ENCODE measurements around the gene CCM2.
A peak's percentile ranks its signal among the peaks of the same experiment; 100 is the strongest.

The CCM2 gene

GRCh38 chr7:44976746-44977196 is 23.2 kb upstream of the CCM2 start:
- Histone ChIP-seq H3K27ac (ENCODE audit: low read depth, low read length) (no peak overlapping the region), H3K79me2 (ENCODE audit: control insufficient read depth, insufficient read depth, low read length, unreplicated experiment) (no peaks in the 10 kb centered on the region), H2AFZ (ENCODE audit: low read length, unreplicated experiment) (no peak overlapping the region), H3K27me3 (ENCODE audit: insufficient read depth, low read length) (no peaks in the 10 kb centered on the region), H3K4me3 (ENCODE audit: low read depth, low read length) (no peak overlapping the region), H3K4me1 (ENCODE audit: control insufficient read depth, insufficient read depth, low read length, unreplicated experiment) (peaks cover 19% of the 10 kb centered on the region), H3K36me3 (ENCODE audit: insufficient read depth, low read length) (no peaks in the 10 kb centered on the region)

GRCh38 chr7:44977304-44977958 is 22.6 kb upstream of the CCM2 start:
- Histone ChIP-seq H3K79me2 (ENCODE audit: control insufficient read depth, insufficient read depth, low read length, unreplicated experiment) (no peaks in the 10 kb centered on the region), H2AFZ (ENCODE audit: low read length, unreplicated experiment) (no peak overlapping the region), H3K27ac (ENCODE audit: low read depth, low read length) (no peak overlapping the region), H3K4me1 (ENCODE audit: control insufficient read depth, insufficient read depth, low read length, unreplicated experiment) (peaks cover 19% of the 10 kb centered on the region), H3K4me3 (ENCODE audit: low read depth, low read length) (no peak overlapping the region), H3K36me3 (ENCODE audit: insufficient read depth, low read length) (peaks cover under 1% of the 10 kb centered on the region; the same call in 1 of the 2 replicates), H3K27me3 (ENCODE audit: insufficient read depth, low read length) (no peaks in the 10 kb centered on the region)

DNA sequence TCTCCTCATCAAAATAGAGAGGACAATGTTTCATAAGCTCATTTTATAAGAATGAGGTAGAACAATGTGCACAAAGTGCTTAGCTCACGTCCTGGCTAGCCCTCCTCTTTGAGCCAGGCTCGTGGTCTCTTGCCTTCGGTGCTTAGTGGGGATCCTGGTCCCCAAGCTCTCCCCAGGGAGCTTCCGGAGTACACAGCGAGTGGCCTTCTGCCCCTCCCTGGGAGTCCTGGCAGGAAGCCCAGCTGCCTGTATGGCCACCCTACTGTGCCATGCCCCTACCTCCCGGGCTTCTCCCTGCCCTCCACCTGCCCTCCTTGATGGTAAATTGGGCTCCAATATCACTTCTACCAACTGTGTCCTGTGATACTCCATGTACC is 22.1 kb upstream of the CCM2 start:
- no peak overlapping the region for H3K4me3 ChIP-seq (ENCODE audit: low read depth, low read length)
- no peak overlapping the region for H2AFZ ChIP-seq (ENCODE audit: low read length, unreplicated experiment)
- no peak overlapping the region for H3K27ac ChIP-seq (ENCODE audit: low read depth, low read length)
- peaks cover 4% of the 10 kb centered on the region; the same call in 1 of the 2 replicates for H3K36me3 ChIP-seq (ENCODE audit: insufficient read depth, low read length)
- H3K4me1 ChIP-seq (ENCODE audit: control insufficient read depth, insufficient read depth, low read length, unreplicated experiment): peaks cover 19% of the 10 kb centered on the region
- H3K27me3 ChIP-seq (ENCODE audit: insufficient read depth, low read length): no peaks in the 10 kb centered on the region
- H3K79me2 ChIP-seq (ENCODE audit: control insufficient read depth, insufficient read depth, low read length, unreplicated experiment): no peaks in the 10 kb centered on the region

DNA sequence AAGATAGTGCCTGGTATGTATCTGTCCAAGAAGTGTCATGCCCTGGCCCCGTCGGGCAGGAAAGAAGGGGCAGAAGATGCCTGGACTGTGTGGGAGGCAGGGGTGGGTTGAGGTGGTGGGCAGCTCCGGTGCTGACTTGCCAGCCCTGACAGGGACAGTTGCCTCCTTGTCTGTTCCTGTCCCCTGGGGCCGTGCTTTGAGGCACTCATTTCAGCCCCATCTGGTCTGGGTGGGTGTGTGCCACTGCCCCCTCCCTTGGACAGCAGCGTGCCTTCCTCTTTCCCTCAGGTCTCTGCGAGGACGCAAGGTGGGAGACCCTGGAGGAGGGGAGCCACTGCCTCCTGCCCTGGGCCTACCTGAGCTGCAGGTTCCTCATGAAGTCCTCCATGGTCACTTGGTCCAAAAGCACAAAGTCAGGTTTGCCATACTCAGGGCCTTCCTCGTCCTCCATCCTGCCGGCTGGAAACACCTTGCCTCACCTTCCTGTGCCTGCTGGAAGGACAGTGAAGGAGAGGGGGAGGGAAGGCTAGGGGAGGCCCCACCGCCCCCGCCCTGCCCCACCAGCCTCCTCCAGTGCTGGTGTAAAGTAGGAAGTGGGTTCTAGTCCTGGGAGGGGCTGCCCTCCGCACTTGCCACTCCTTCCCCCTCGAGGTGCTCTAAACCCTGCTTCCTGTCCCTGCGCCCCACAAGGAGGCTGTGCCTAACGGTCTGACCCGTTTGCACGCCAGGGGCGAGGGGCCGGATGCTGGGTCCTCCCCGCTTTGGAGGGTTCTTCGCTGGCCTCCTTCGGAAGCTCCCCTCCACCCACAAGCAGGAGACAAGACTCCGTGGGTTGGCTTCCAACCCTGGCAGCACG is 21.3 kb upstream of the CCM2 start, which contains the start of gene MYO1G:
Gene MYO1G (minus strand): TSS at position 505 of the 856 bp plus-strand sequence. CDS start 54 bp downstream, at position 451.
- Histone ChIP-seq H3K27ac (ENCODE audit: low read depth, low read length) (peak within 1 kb of the TSS; percentile 75), H3K36me3 (ENCODE audit: insufficient read depth, low read length) (peaks cover 9% of the 10 kb centered on the region; the same call in 1 of the 2 replicates)

GRCh38 chr7:44979481-44980392 is 20.3 kb upstream of the CCM2 start:
- peak overlapping the region; percentile 75 for H3K27ac ChIP-seq (ENCODE audit: low read depth, low read length)
- H2AFZ ChIP-seq (ENCODE audit: low read length, unreplicated experiment): no peak overlapping the region
- H3K36me3 ChIP-seq (ENCODE audit: insufficient read depth, low read length): peaks cover 19% of the 10 kb centered on the region
- no peaks in the 10 kb centered on the region for H3K27me3 ChIP-seq (ENCODE audit: insufficient read depth, low read length)
- no peak overlapping the region for H3K4me3 ChIP-seq (ENCODE audit: low read depth, low read length)
- H3K4me1 ChIP-seq (ENCODE audit: control insufficient read depth, insufficient read depth, low read length, unreplicated experiment): peaks cover 37% of the 10 kb centered on the region
- H3K79me2 ChIP-seq (ENCODE audit: control insufficient read depth, insufficient read depth, low read length, unreplicated experiment): peaks cover 16% of the 10 kb centered on the region

More for the DNA sequence above, 21.3 kb upstream of the CCM2 start, which contains the start of gene MYO1G:
- Histone ChIP-seq H3K79me2 (ENCODE audit: control insufficient read depth, insufficient read depth, low read length, unreplicated experiment) (peaks cover 6% of the 10 kb centered on the region), H3K4me1 (ENCODE audit: control insufficient read depth, insufficient read depth, low read length, unreplicated experiment) (peaks cover 27% of the 10 kb centered on the region), H3K4me3 (ENCODE audit: low read depth, low read length) (no peak within 1 kb of the TSS), H2AFZ (ENCODE audit: low read length, unreplicated experiment) (no peak within 1 kb of the TSS), H3K27me3 (ENCODE audit: insufficient read depth, low read length) (no peaks in the 10 kb centered on the region)

GRCh38 chr7:44980393-44981034 is 19.5 kb upstream of the CCM2 start:
- H3K36me3 ChIP-seq (ENCODE audit: insufficient read depth, low read length): peaks cover 26% of the 10 kb centered on the region
- H3K27me3 ChIP-seq (ENCODE audit: insufficient read depth, low read length): no peaks in the 10 kb centered on the region
- H3K79me2 ChIP-seq (ENCODE audit: control insufficient read depth, insufficient read depth, low read length, unreplicated experiment): peaks cover 23% of the 10 kb centered on the region
- H3K4me1 ChIP-seq (ENCODE audit: control insufficient read depth, insufficient read depth, low read length, unreplicated experiment): peaks cover 43% of the 10 kb centered on the region
- no peak overlapping the region for H2AFZ ChIP-seq (ENCODE audit: low read length, unreplicated experiment)
- H3K4me3 ChIP-seq (ENCODE audit: low read depth, low read length): no peak overlapping the region
- H3K27ac ChIP-seq (ENCODE audit: low read depth, low read length): peak overlapping the region; percentile 75

GRCh38 chr7:44981035-44981706 is 18.8 kb upstream of the CCM2 start:
- H3K79me2 ChIP-seq (ENCODE audit: control insufficient read depth, insufficient read depth, low read length, unreplicated experiment): peaks cover 30% of the 10 kb centered on the region
- no peaks in the 10 kb centered on the region for H3K27me3 ChIP-seq (ENCODE audit: insufficient read depth, low read length)
- peaks cover 26% of the 10 kb centered on the region for H3K36me3 ChIP-seq (ENCODE audit: insufficient read depth, low read length)
- H3K4me1 ChIP-seq (ENCODE audit: control insufficient read depth, insufficient read depth, low read length, unreplicated experiment): peaks cover 43% of the 10 kb centered on the region
- H3K27ac ChIP-seq (ENCODE audit: low read depth, low read length): peak overlapping the region; percentile 75
- H3K4me3 ChIP-seq (ENCODE audit: low read depth, low read length): no peak overlapping the region
- H2AFZ ChIP-seq (ENCODE audit: low read length, unreplicated experiment): no peak overlapping the region

DNA sequence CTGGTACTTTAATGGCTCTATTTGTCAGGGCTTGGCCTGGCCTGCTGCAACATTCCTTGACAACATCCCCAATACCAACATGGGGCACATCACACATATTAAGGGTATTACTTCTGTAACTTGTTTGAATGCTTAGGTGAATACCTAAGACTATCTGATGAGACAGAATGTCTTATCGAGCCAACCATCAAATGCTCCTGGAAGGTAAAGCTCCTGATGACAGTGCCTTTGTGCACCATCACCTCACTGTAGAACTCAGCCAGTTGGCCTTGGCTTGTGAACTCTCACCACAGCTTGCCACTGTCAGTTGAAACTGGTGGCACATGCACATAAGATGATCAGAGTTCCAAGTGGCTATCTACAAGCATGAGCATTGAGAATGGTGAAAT is 17.5 kb upstream of the CCM2 start:
- Histone ChIP-seq H2AFZ (ENCODE audit: low read length, unreplicated experiment) (no peak overlapping the region), H3K4me1 (ENCODE audit: control insufficient read depth, insufficient read depth, low read length, unreplicated experiment) (peaks cover 45% of the 10 kb centered on the region), H3K79me2 (ENCODE audit: control insufficient read depth, insufficient read depth, low read length, unreplicated experiment) (peaks cover 33% of the 10 kb centered on the region), H3K27me3 (ENCODE audit: insufficient read depth, low read length) (no peaks in the 10 kb centered on the region), H3K27ac (ENCODE audit: low read depth, low read length) (no peak overlapping the region), H3K4me3 (ENCODE audit: low read depth, low read length) (no peak overlapping the region), H3K36me3 (ENCODE audit: insufficient read depth, low read length) (peaks cover 26% of the 10 kb centered on the region)

- Histone ChIP-seq H3K4me1 (ENCODE audit: control insufficient read depth, insufficient read depth, low read length, unreplicated experiment) (peaks cover 49% of the 10 kb centered on the region), H3K36me3 (ENCODE audit: insufficient read depth, low read length) (peaks cover 26% of the 10 kb centered on the region), H3K27ac (ENCODE audit: low read depth, low read length) (0 out of 2 replicates have a peak overlapping the region, but pooled peaks have one; percentile 14), H3K4me3 (ENCODE audit: low read depth, low read length) (no peak overlapping the region), H2AFZ (ENCODE audit: low read length, unreplicated experiment) (no peak overlapping the region), H3K79me2 (ENCODE audit: control insufficient read depth, insufficient read depth, low read length, unreplicated experiment) (peaks cover 36% of the 10 kb centered on the region), H3K27me3 (ENCODE audit: insufficient read depth, low read length) (no peaks in the 10 kb centered on the region)
These were observed 17.0 kb upstream of the CCM2 start for GRCh38 chr7:44982970-44983369.
